Upper lobe of left lung (tissue), 4 donors: ENCODE results near the gene SULF2.

ENCODE experiments used
- CTCF ChIP-seq, 6 experiments: fragments of 450-650 bp in 4 of 6; fragments of 200-600 bp in 2 of 6; sonication (generic) in 2 of 6; IDR thresholded peaks; one replicate each; pipeline ENCODE4 v1.5.1; 2016 to 2019; ENCODE audit warnings: antibody characterized with exemption in 6 of 6
- EP300 ChIP-seq, 4 donors: sonication (generic); formaldehyde crosslinking; IDR thresholded peaks; one replicate each; pipeline ENCODE4 v1.5.1; 2017; ENCODE audit warnings: antibody characterized with exemption in 4 of 4, control low read depth in 2 of 4
- POLR2A ChIP-seq, 4 donors: fragments of 450-650 bp; IDR thresholded peaks; one replicate each; pipeline ENCODE4 v1.5.1; 2016 to 2017; ENCODE audit warnings: antibody characterized with exemption in 4 of 4, mild to moderate bottlenecking in 2 of 4
- POLR2AphosphoS5 ChIP-seq, 2 donors: sonication (generic); formaldehyde crosslinking; IDR thresholded peaks; one replicate each; pipeline ENCODE4 v1.5.1; 2017; ENCODE audit warnings: antibody characterized with exemption in 2 of 2

- TF ChIP-seq CTCF (IDR thresholded peaks at IDR 0.05) (no peak), EP300 (IDR thresholded peaks at IDR 0.05) (no peak), POLR2A (IDR thresholded peaks at IDR 0.05) (no peak), POLR2AphosphoS5 (IDR thresholded peaks at IDR 0.05) (no peak)
Observed at GRCh38 chr20:47753576-47754387, 31.5 kb downstream of the SULF2 start.
